HepG2 (cell line): ENCODE measurements around the gene QKI. TPM values are rescaled to one million over a fixed set of nuclear protein-coding genes. Genes with fewer than 3 reads are reported as not detected.

ENCODE experiments used
- ATAC-seq: fragments of 200-7000 bp; cut with Tn5 transposase; 3 replicates; pipeline ENCODE4 v1.9.1; 2020; ENCODE audit warnings: mild to moderate bottlenecking, moderate library complexity
- BruUV-seq: library from RNA; stranded (reverse); fragments of 400-500 nt; replicated peaks from 2 replicates; lab custom pipeline; 2021; lab: Mats Ljungman, UMichigan
- CTCF ChIA-PET: fragments of 300-600 bp; formaldehyde crosslinking; extraction: SDS; loops from one replicate; lab custom pipeline; 2021; ENCODE audit warnings: low total read pairs, inconsistent platforms, low intra/inter-chr PET ratio; lab: Yijun Ruan, JAX
- POLR2A ChIA-PET: fragments of 350-600 bp; sonication (Branson Sonifier 250); formaldehyde crosslinking; loops from one replicate; lab custom pipeline; 2020; ENCODE audit warnings: antibody characterized with exemption, inconsistent platforms; lab: Yijun Ruan, JAX
- DNase-seq: peaks from one replicate; pipeline ENCODE4 v3.0.0-alpha.2; 2015; ENCODE audit warnings: low spot score
- FAIRE-seq: peaks from 3 replicates; lab custom pipeline; 2011; peaks lifted over from hg19 to GRCh38; lab: Jason Lieb, UNC
- H2AFZ ChIP-seq: one replicate; pipeline ENCODE4 v1.6.1; 2011; ENCODE audit warnings: low read length, inconsistent platforms
- H3K27ac ChIP-seq: fragments of 300-600 bp; 3 replicates; pipeline ENCODE4 v1.8.0; 2011; ENCODE audit warnings: mixed run types, mild to moderate bottlenecking, mixed read lengths, low read length, inconsistent platforms; ENCODE audit not compliant: insufficient read depth; ENCODE audit errors: extremely low read length
- H3K27me3 ChIP-seq, 2 experiments: fragments of 200-600 bp in 1 of 2; 2 replicates in 1 of 2; 3 replicates in 1 of 2; pipeline versions ENCODE4 v1.6.0 to v1.8.0; 2011; ENCODE audit warnings: low read length in 2 of 2, mild to moderate bottlenecking in 2 of 2, moderate library complexity in 2 of 2, inconsistent platforms in 1 of 2; ENCODE audit not compliant: insufficient read depth in 2 of 2, control insufficient read depth in 1 of 2
- H3K36me3 ChIP-seq, 2 experiments: fragments of 200-600 bp in 1 of 2; replicated peaks in 1 of 2; 2 replicates in 1 of 2; 3 replicates in 1 of 2; pipeline versions ENCODE4 v1.5.1 to v1.8.0; 2011; ENCODE audit warnings: low read length in 2 of 2, inconsistent platforms in 1 of 2; ENCODE audit not compliant: insufficient read depth in 2 of 2, control insufficient read depth in 1 of 2
- H3K4me1 ChIP-seq: 2 replicates; pipeline ENCODE4 v1.5.1; 2012; ENCODE audit warnings: low read length, inconsistent platforms; ENCODE audit not compliant: insufficient read depth
- H3K4me2 ChIP-seq: 2 replicates; pipeline ENCODE4 v1.6.0; 2011; ENCODE audit warnings: low read depth, low read length, inconsistent platforms
- H3K4me3 ChIP-seq, 3 experiments: fragments of 200-600 bp in 1 of 3; sonication (generic), shearing (Covaris generic) in 1 of 3; replicated peaks in 1 of 3; 2 replicates each; pipeline ENCODE4 v1.5.1; 2011 to 2016; ENCODE audit warnings: low read length in 3 of 3, inconsistent platforms in 2 of 3, low read depth in 2 of 3, mild to moderate bottlenecking in 2 of 3, control low read depth in 1 of 3, mixed read lengths in 1 of 3; ENCODE audit not compliant: insufficient read depth in 1 of 3
- H3K79me2 ChIP-seq: one replicate; pipeline ENCODE4 v1.6.1; 2011; ENCODE audit warnings: low read length, inconsistent platforms; ENCODE audit not compliant: insufficient read depth
- H3K9ac ChIP-seq: 2 replicates; pipeline ENCODE4 v1.6.0; 2011; ENCODE audit warnings: mild to moderate bottlenecking, low read depth, low read length, inconsistent platforms; ENCODE audit not compliant: insufficient read depth
- H3K9me3 ChIP-seq: 2 replicates; pipeline ENCODE4 v1.5.1; 2012; ENCODE audit warnings: mild to moderate bottlenecking, low read length
- H4K20me1 ChIP-seq: 2 replicates; pipeline ENCODE4 v1.6.0; 2011; ENCODE audit warnings: inconsistent platforms, mild to moderate bottlenecking, low read length, moderate library complexity; ENCODE audit not compliant: insufficient read depth
- ATF2 ChIP-seq: sonication (generic); formaldehyde crosslinking; IDR thresholded peaks from 2 replicates; pipeline ENCODE4 v1.4.0; 2020; ENCODE audit warnings: missing genetic modification reagents
- GPN1 ChIP-seq: sonication (generic); formaldehyde crosslinking; IDR thresholded peaks from 2 replicates; pipeline ENCODE4 v1.5.1; 2020; ENCODE audit warnings: missing genetic modification reagents, borderline replicate concordance
- RBM22 ChIP-seq: fragments of 200-400 bp; formaldehyde crosslinking; optimal IDR thresholded peaks from 2 replicates; pipeline ENCODE3; 2017; ENCODE audit warnings: mild to moderate bottlenecking, low read length, moderate library complexity
- SP1 ChIP-seq, 2 experiments: fragments of 450-650 bp in 1 of 2; sonication (generic) in 1 of 2; formaldehyde crosslinking in 1 of 2; IDR thresholded peaks; 2 replicates each; pipeline versions ENCODE4 v1.4.0 to v1.6.1; 2016 to 2020; ENCODE audit warnings: missing genetic modification reagents in 1 of 2
- ZHX2 ChIP-seq, 2 experiments: sonication (generic) in 1 of 2; formaldehyde crosslinking in 1 of 2; IDR thresholded peaks; 2 replicates each; pipeline versions ENCODE4 v1.6.1 to v1.9.0; 2014 to 2022; ENCODE audit warnings: antibody characterized with exemption in 1 of 2, borderline replicate concordance in 1 of 2, inconsistent platforms in 1 of 2, low read depth in 1 of 2, missing genetic modification reagents in 1 of 2
- ZMAT5 ChIP-seq: sonication (generic); formaldehyde crosslinking; IDR thresholded peaks from 2 replicates; pipeline ENCODE4 v1.5.0; 2020; ENCODE audit warnings: mild to moderate bottlenecking, low read depth, missing genetic modification reagents, borderline replicate concordance
- ZUFSP ChIP-seq: sonication (generic); formaldehyde crosslinking; IDR thresholded peaks from 2 replicates; pipeline ENCODE4 v1.9.0; 2021; ENCODE audit warnings: missing genetic modification reagents, mild to moderate bottlenecking, borderline replicate concordance
- WGBS: methylation state at CpG from one replicate; pipeline ENCODE4 v1.1.6; 2017; ENCODE audit warnings: low lambda C conversion rate; 5-methylcytosine and 5-hydroxymethylcytosine counted together
- in situ Hi-C: cut with HindIII; loops from 2 replicates; pipeline ENCODE4 v1.10.0; 2017; ENCODE audit warnings: low pct_unique_long_range_greater_than_20kb; ENCODE audit not compliant: extremely low pct_ligation_motif_present
- intact Hi-C: fragments of 100-400 bp; cut with micrococcal nuclease; formaldehyde crosslinking; loops from one replicate; pipeline ENCODE4 v1.10.0; 2022; ENCODE audit not compliant: unreplicated experiment
- polyA plus RNA-seq, 8 experiments: library from polyadenylated mRNA; depleted of rRNA in 3 of 8; stranded (reverse) in 7 of 8; unstranded in 1 of 8; fragments of >200 nt; fragmentation: Illumina TruSeq in 4 of 8; extraction: Trizol in 4 of 8; gene quantifications; 2 replicates each; pipeline versions ENCODE4 v1.2.1 to v1.2.3, GENCODE V29; 2011 to 2016; ENCODE audit warnings: low read depth in 4 of 8, missing spikeins in 1 of 8, mixed read lengths in 1 of 8; ENCODE audit not compliant: insufficient read depth in 1 of 8
- total RNA-seq, 5 experiments: library from RNA; depleted of rRNA; stranded (reverse); fragments of >200 nt; fragmentation: Illumina TruSeq; extraction: Trizol; gene quantifications; 2 replicates each; pipeline ENCODE4 v1.2.3, GENCODE V29; 2016; ENCODE audit warnings: low read depth in 1 of 5

The QKI gene
- total and polyA plus RNA-seq, 2 of the 13 experiments (the other 11 are each of a cell fraction or from before 2014, with no cell fraction given), result 136 to 137 TPM

- Histone ChIP-seq H3K36me3 (no peaks in the 10 kb centered on the region), H3K9me3 (no peaks in the 10 kb centered on the region), H2AFZ (no peak overlapping the region), H3K27me3 (no peaks in the 10 kb centered on the region), H3K4me1 (no peaks in the 10 kb centered on the region), H3K79me2 (peaks cover 92% of the 10 kb centered on the region), H3K4me3 (no peak overlapping the region), H3K27ac (no peak overlapping the region), H4K20me1 (peaks cover 2% of the 10 kb centered on the region; the same call in 1 of the 2 replicates), H3K9ac (no peak overlapping the region), H3K4me2 (no peak overlapping the region)
- FAIRE-seq (no peak), ATAC-seq (no peak), DNase-seq (no peak)
- in situ Hi-C loops, result no loop called here
- BruUV-seq, result no TSS peak
- WGBS, result 96% methylated on average over 4 of the region's 4 CpGs
- TF ChIP-seq GPN1 (CRISPR knock-in tag), result no peak
- no peak for TF ChIP-seq RBM22
- no peak for TF ChIP-seq SP1 (IDR thresholded peaks at IDR 0.05)
- TF ChIP-seq SP1 (CRISPR knock-in tag; IDR thresholded peaks at IDR 0.05), result no peak
- TF ChIP-seq ZMAT5, result no peak
- no peak for TF ChIP-seq ATF2
- no peak for TF ChIP-seq ZHX2 (IDR thresholded peaks at IDR 0.05; ENCODE audit: low read depth)
- no peak for TF ChIP-seq ZHX2 (CRISPR knock-in tag; IDR thresholded peaks at IDR 0.05; ENCODE audit: borderline replicate concordance)
- no peak for TF ChIP-seq ZUFSP (CRISPR knock-in tag)
- intact Hi-C loops, result no loop called here
- ChIA-PET CTCF (no interaction called here), POLR2A (no interaction called here)
These were observed 77.3 kb downstream of the QKI start for GRCh38 chr6:163491737-163492300.
